A549 (cell line): ENCODE results near the gene SLC46A2. TPM values are rescaled to one million over a fixed set of nuclear protein-coding genes. Genes with fewer than 3 reads are reported as not detected.

Source experiments
- ATAC-seq, 2 experiments: fragments of 200-7000 bp in 1 of 2; fragments of >200 bp in 1 of 2; cut with Nextera tagmentation in 1 of 2; cut with Tn5 transposase in 1 of 2; 3 replicates each; pipeline versions ENCODE4 v1.8.0 to v1.9.1; 2018 to 2020; ENCODE audit warnings: mild to moderate bottlenecking in 1 of 2, moderate library complexity in 1 of 2
- CTCF ChIA-PET: fragments of 300-600 bp; sonication (Branson Sonifier 250); formaldehyde crosslinking; extraction: SDS; loops from one replicate; lab custom pipeline; 2021; ENCODE audit warnings: antibody characterized with exemption, inconsistent platforms; lab: Yijun Ruan, JAX
- POLR2A ChIA-PET: fragments of 350-600 bp; formaldehyde crosslinking; extraction: SDS; loops from one replicate; lab custom pipeline; 2021; ENCODE audit warnings: antibody characterized with exemption, inconsistent platforms; lab: Yijun Ruan, JAX
- DNase-seq, 2 experiments: peaks; one replicate each; pipeline versions ENCODE4 v3.0.0 to v3.0.0-alpha.2; 2011 to 2016; ENCODE audit warnings: low read depth in 1 of 2, low spot score in 1 of 2
- FAIRE-seq: peaks from 2 replicates; lab custom pipeline; 2011; peaks lifted over from hg19 to GRCh38; lab: Jason Lieb, UNC
- H3K27ac ChIP-seq, 2 experiments: fragments of >200 bp; sonication (Bioruptor Twin); formaldehyde crosslinking; 3 replicates each; pipeline ENCODE4 v1.5.1; 2016 to 2017
- H3K4me1 ChIP-seq: fragments of >200 bp; sonication (Bioruptor Twin); formaldehyde crosslinking; 3 replicates; pipeline ENCODE4 v1.6.1; 2016
- H3K4me2 ChIP-seq: fragments of >200 bp; sonication (Bioruptor Twin); formaldehyde crosslinking; 3 replicates; pipeline ENCODE4 v1.6.1; 2016
- H3K4me3 ChIP-seq: fragments of >200 bp; sonication (Bioruptor Twin); formaldehyde crosslinking; 3 replicates; pipeline ENCODE4 v1.5.1; 2016
- H3K9me3 ChIP-seq: fragments of >200 bp; sonication (Bioruptor Twin); formaldehyde crosslinking; 3 replicates; pipeline ENCODE4 v1.6.1; 2016
- ATOH8 ChIP-seq: fragments of 250-450 bp; sonication (Bioruptor Pico); IDR thresholded peaks from 2 replicates; pipeline ENCODE4 v1.5.0; 2020; ENCODE audit warnings: low read depth, mild to moderate bottlenecking, moderate library complexity
- CHD4 ChIP-seq: fragments of 200-600 bp; sonication (generic); IDR thresholded peaks from 2 replicates; pipeline ENCODE4 v1.6.1; 2016; ENCODE audit warnings: antibody characterized with exemption, mild to moderate bottlenecking, borderline replicate concordance
- EP300 ChIP-seq, 2 experiments: fragments of >200 bp; sonication (Bioruptor Twin); formaldehyde crosslinking; IDR thresholded peaks; 2 replicates in 1 of 2; 3 replicates in 1 of 2; pipeline ENCODE4 v1.6.1; 2016 to 2017
- FOSB ChIP-seq: fragments of 250-450 bp; sonication (Bioruptor Pico); IDR thresholded peaks from 2 replicates; pipeline ENCODE4 v1.5.0; 2020; ENCODE audit warnings: mild to moderate bottlenecking, moderate library complexity
- FOSL2 ChIP-seq, 2 experiments: fragments of 450-650 bp in 1 of 2; fragments of >200 bp in 1 of 2; sonication (Bioruptor Twin) in 1 of 2; formaldehyde crosslinking; IDR thresholded peaks; 2 replicates each; pipeline versions ENCODE4 v1.5.0 to v1.6.1; 2016 to 2020; ENCODE audit warnings: mild to moderate bottlenecking in 1 of 2, moderate library complexity in 1 of 2
- FOXS1 ChIP-seq: fragments of 250-450 bp; sonication (Bioruptor Pico); IDR thresholded peaks from 2 replicates; pipeline ENCODE4 v1.5.0; 2020; ENCODE audit warnings: mild to moderate bottlenecking, moderate library complexity
- GATA3 ChIP-seq: IDR thresholded peaks from 2 replicates; pipeline ENCODE4 v1.6.1; 2012; ENCODE audit warnings: borderline replicate concordance
- HEYL ChIP-seq: fragments of 250-450 bp; sonication (Bioruptor Pico); IDR thresholded peaks from 2 replicates; pipeline ENCODE4 v1.8.0; 2021; ENCODE audit warnings: mild to moderate bottlenecking, moderate library complexity
- JUN ChIP-seq, 2 experiments: fragments of >200 bp; sonication (Bioruptor Twin); formaldehyde crosslinking; IDR thresholded peaks; 2 replicates in 1 of 2; 3 replicates in 1 of 2; pipeline ENCODE4 v1.6.1; 2016 to 2017
- KDM1A ChIP-seq: fragments of 200-600 bp; sonication (generic); IDR thresholded peaks from 2 replicates; pipeline ENCODE4 v1.6.1; 2016; ENCODE audit warnings: low read depth, mild to moderate bottlenecking
- MAZ ChIP-seq: fragments of 150-350 bp; IDR thresholded peaks from 2 replicates; pipeline ENCODE4 v1.6.1; 2014; ENCODE audit warnings: antibody characterized with exemption, low read depth, low read length, borderline replicate concordance
- MYC ChIP-seq: IDR thresholded peaks from 2 replicates; pipeline ENCODE4 v1.6.1; 2012; ENCODE audit warnings: mild to moderate bottlenecking, inconsistent platforms, low read length, improper control_type of control experiment, borderline replicate concordance
- NPAS2 ChIP-seq: fragments of 250-450 bp; sonication (Bioruptor Pico); IDR thresholded peaks from 2 replicates; pipeline ENCODE4 v1.8.0; 2022; ENCODE audit warnings: mild to moderate bottlenecking, moderate library complexity, borderline replicate concordance
- POLR2A ChIP-seq: IDR thresholded peaks from 2 replicates; pipeline ENCODE4 v1.6.1; 2012; ENCODE audit warnings: mild to moderate bottlenecking, low read length
- REST ChIP-seq: fragments of 200-600 bp; sonication (generic); IDR thresholded peaks from 2 replicates; pipeline ENCODE4 v1.6.1; 2016; ENCODE audit warnings: antibody characterized with exemption, mild to moderate bottlenecking, moderate library complexity
- TP53 ChIP-seq: fragments of 250-450 bp; sonication (Bioruptor Pico); IDR thresholded peaks from 2 replicates; pipeline ENCODE4 v1.5.0; 2021; ENCODE audit warnings: mild to moderate bottlenecking, moderate library complexity
- ZFP36 ChIP-seq: fragments of 450-650 bp; IDR thresholded peaks from 2 replicates; pipeline ENCODE4 v1.6.1; 2014; ENCODE audit warnings: borderline replicate concordance; ENCODE audit not compliant: partially characterized antibody
- ZNF302 ChIP-seq: fragments of 250-450 bp; sonication (Bioruptor Pico); IDR thresholded peaks from 2 replicates; pipeline ENCODE4 v1.9.0; 2021; ENCODE audit warnings: inconsistent platforms, mild to moderate bottlenecking, moderate library complexity
- ZSCAN20 ChIP-seq: fragments of 250-450 bp; sonication (Bioruptor Pico); IDR thresholded peaks from 2 replicates; pipeline ENCODE4 v1.8.0; 2022; ENCODE audit warnings: mild to moderate bottlenecking, moderate library complexity
- WGBS: methylation state at CpG from one replicate; pipeline ENCODE4 v1.1.6; 2017; ENCODE audit errors: missing lambda C conversion rate; 5-methylcytosine and 5-hydroxymethylcytosine counted together
- polyA plus RNA-seq, 4 experiments: library from polyadenylated mRNA; depleted of rRNA in 3 of 4; stranded (reverse); fragments of >200 nt; fragmentation: RNase III in 1 of 4; extraction: RNeasy Plus Mini Kit Qiagen cat#74134 plus additional on column Dnase treatment in 1 of 4; gene quantifications; 2 replicates in 3 of 4; 3 replicates in 1 of 4; pipeline ENCODE4 v1.2.3, GENCODE V29; 2011 to 2017
- TF ChIP-seq, protein P1 (sequence below): fragments of 450-650 bp; IDR thresholded peaks from 2 replicates; pipeline ENCODE4 v1.6.1; 2014; ENCODE audit warnings: antibody characterized with exemption
- TF ChIP-seq, protein P2 (sequence below): fragments of 250-450 bp; sonication (Bioruptor Pico); IDR thresholded peaks from 2 replicates; pipeline ENCODE4 v1.5.0; 2021; ENCODE audit warnings: mild to moderate bottlenecking, moderate library complexity, borderline replicate concordance

Gene SLC46A2
- polyA plus RNA-seq, 2 of the 4 experiments (the other 2 are of a cell fraction) = not detected

DNA sequence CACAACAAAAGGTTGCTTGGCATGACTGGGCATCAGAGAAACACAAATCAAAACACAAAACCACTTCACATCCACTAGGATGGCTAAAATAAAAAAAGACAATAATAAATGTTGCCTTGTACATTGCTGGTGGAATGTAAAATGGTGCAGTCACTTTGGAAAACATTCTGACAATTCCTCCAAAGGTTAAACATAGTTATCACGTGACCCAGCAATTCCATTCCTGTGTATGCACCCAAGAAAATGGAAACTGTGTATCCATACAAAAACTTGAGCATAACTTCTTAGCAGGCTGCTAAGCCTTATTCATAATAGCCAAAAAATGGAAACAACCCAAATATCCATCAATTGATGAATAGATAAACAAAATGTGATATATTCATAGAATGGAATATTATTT lies 10.2 kb upstream of the SLC46A2 start:
- H3K4me1 ChIP-seq = no peaks in the 10 kb centered on the region
- 2% methylated on average over 1 of the region's 1 CpG for WGBS
- H3K9me3 ChIP-seq = no peaks in the 10 kb centered on the region; the same call in 2 of the 3 replicates
- TF ChIP-seq, protein P1, sequence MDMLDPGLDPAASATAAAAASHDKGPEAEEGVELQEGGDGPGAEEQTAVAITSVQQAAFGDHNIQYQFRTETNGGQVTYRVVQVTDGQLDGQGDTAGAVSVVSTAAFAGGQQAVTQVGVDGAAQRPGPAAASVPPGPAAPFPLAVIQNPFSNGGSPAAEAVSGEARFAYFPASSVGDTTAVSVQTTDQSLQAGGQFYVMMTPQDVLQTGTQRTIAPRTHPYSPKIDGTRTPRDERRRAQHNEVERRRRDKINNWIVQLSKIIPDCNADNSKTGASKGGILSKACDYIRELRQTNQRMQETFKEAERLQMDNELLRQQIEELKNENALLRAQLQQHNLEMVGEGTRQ = 0 out of 2 replicates have a peak, but pooled peaks have one; percentile 17
- TF ChIP-seq NPAS2 = no peak
- no peak overlapping the region for H3K4me3 ChIP-seq
- no peak for FAIRE-seq
- no peak for DNase-seq
- H3K4me2 ChIP-seq = no peak overlapping the region
- ChIA-PET POLR2A (no interaction called here), CTCF (no interaction called here)
- no peak for ATAC-seq
- H3K27ac ChIP-seq = no peak overlapping the region

DNA sequence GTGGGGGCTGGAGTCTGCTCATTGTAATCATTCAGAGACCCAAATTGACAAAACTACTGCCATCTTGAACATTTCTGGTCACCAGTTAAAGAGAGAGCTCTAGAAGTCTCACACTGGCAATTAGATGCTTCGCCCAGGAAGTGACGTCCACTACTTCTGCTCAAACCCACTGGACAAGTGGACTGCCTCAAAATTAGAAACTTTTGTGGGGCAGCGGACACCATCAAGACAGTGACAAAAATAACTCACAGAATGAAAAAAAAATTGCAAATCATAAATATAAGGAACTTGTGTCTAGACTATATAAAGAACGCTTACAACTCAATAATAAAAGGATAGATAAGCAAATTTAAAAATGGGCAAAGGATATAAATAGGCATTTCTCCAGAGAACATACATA lies 9.8 kb upstream of the SLC46A2 start:
- WGBS = 47% methylated on average over 4 of the region's 4 CpGs
- H3K4me2 ChIP-seq = no peak overlapping the region
- ATAC-seq (no peak), DNase-seq (no peak), FAIRE-seq (no peak)
- no peak overlapping the region for H3K4me3 ChIP-seq
- TF ChIP-seq ATOH8 (no peak), FOSB (CRISPR knock-in tag) (no peak), ZFP36 (no peak), CHD4 (no peak), EP300 (IDR thresholded peaks at IDR 0.05) (no peak), POLR2A (no peak), TP53 (CRISPR knock-in tag) (no peak), FOSL2 (IDR thresholded peaks at IDR 0.05) (no peak), FOSL2 (CRISPR knock-in tag; IDR thresholded peaks at IDR 0.05) (no peak), ZSCAN20 (CRISPR knock-in tag) (no peak), JUN (IDR thresholded peaks at IDR 0.05) (no peak), KDM1A (no peak), HEYL (CRISPR knock-in tag) (no peak), MAZ (no peak), MYC (no peak), ZNF302 (no peak), GATA3 (no peak)
- TF ChIP-seq, protein P1 = no peak
- TF ChIP-seq, protein P2, sequence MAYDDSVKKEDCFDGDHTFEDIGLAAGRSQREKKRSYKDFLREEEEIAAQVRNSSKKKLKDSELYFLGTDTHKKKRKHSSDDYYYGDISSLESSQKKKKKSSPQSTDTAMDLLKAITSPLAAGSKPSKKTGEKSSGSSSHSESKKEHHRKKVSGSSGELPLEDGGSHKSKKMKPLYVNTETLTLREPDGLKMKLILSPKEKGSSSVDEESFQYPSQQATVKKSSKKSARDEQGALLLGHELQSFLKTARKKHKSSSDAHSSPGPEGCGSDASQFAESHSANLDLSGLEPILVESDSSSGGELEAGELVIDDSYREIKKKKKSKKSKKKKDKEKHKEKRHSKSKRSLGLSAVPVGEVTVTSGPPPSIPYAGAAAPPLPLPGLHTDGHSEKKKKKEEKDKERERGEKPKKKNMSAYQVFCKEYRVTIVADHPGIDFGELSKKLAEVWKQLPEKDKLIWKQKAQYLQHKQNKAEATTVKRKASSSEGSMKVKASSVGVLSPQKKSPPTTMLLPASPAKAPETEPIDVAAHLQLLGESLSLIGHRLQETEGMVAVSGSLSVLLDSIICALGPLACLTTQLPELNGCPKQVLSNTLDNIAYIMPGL (CRISPR knock-in tag) = no peak
- no peak overlapping the region for H3K27ac ChIP-seq
- no peaks in the 10 kb centered on the region for H3K4me1 ChIP-seq
- CTCF ChIA-PET = no interaction called here
- no peaks in the 10 kb centered on the region; the same call in 2 of the 3 replicates for H3K9me3 ChIP-seq
- POLR2A ChIA-PET = no interaction called here

GRCh38 chr9:112898872-112899311 lies 8.2 kb upstream of the SLC46A2 start:
- WGBS = 15% methylated on average over 6 of the region's 6 CpGs
- no peaks in the 10 kb centered on the region; the same call in 2 of the 3 replicates for H3K9me3 ChIP-seq
- DNase-seq = no peak
- TF ChIP-seq REST (no peak), FOXS1 (CRISPR knock-in tag) (no peak)
- TF ChIP-seq, all 56 proteins: peak for 0
- H3K27ac ChIP-seq = no peak overlapping the region
- ATAC-seq = no peak
- no peaks in the 10 kb centered on the region for H3K4me1 ChIP-seq
- H3K4me2 ChIP-seq = no peak overlapping the region
- ChIA-PET POLR2A (no interaction called here), CTCF (interaction anchor here (0.9 to 2.2 kb wide), 2 partner anchors 11 to 21 kb away, joined by 3 to 8 read pairs; no protein-coding TSS in a partner anchor)
- FAIRE-seq = no peak
- H3K4me3 ChIP-seq = no peak overlapping the region
